Putamen (tissue), 1 donor: Measurements from ENCODE around the gene NT5DC4.
A peak's percentile ranks its signal among the peaks of the same experiment; 100 is the strongest.

Source experiments
- DNase-seq: peaks from one replicate; pipeline ENCODE4 v3.0.0-alpha.2; 2016; ENCODE audit warnings: low spot score

Gene NT5DC4

GRCh38 chr2:112754564-112754963, 33.7 kb downstream of the NT5DC4 start:
- no peak for DNase-seq

- no peak for DNase-seq
Measured at GRCh38 chr2:112755444-112755843, 34.6 kb downstream of the NT5DC4 start.

- DNase-seq = no peak
Measured at GRCh38 chr2:112756207-112756606, 35.4 kb downstream of the NT5DC4 start.

- DNase-seq = no peak
Measured at GRCh38 chr2:112757265-112757664, 36.4 kb downstream of the NT5DC4 start.

GRCh38 chr2:112758711-112759110, 37.9 kb downstream of the NT5DC4 start:
- DNase-seq = no peak

- no peak for DNase-seq
Measured at GRCh38 chr2:112760149-112760548, 39.3 kb downstream of the NT5DC4 start.

- no peak for DNase-seq
Measured at GRCh38 chr2:112762276-112762675, 41.5 kb downstream of the NT5DC4 start.

- DNase-seq = peak; percentile 96
Measured at GRCh38 chr2:112764071-112765044, 43.5 kb downstream of the NT5DC4 start, which contains the start of gene CKAP2L. Gene CKAP2L (minus strand): TSS chr2:112764609. CDS start chr2:112764598, 11 bp downstream.

- DNase-seq = no peak
Measured at GRCh38 chr2:112765251-112765650, 44.4 kb downstream of the NT5DC4 start.

GRCh38 chr2:112767693-112768330, 47.0 kb downstream of the NT5DC4 start:
- no peak for DNase-seq

GRCh38 chr2:112768432-112768831, 47.6 kb downstream of the NT5DC4 start:
- DNase-seq = no peak

- no peak for DNase-seq
Measured at GRCh38 chr2:112772322-112772721, 51.5 kb downstream of the NT5DC4 start.

GRCh38 chr2:112772911-112773475, 52.2 kb downstream of the NT5DC4 start:
- no peak for DNase-seq

- DNase-seq = no peak
Measured at GRCh38 chr2:112773556-112773955, 52.7 kb downstream of the NT5DC4 start.

- DNase-seq = no peak
Measured at GRCh38 chr2:112774536-112775285, 53.9 kb downstream of the NT5DC4 start.

GRCh38 chr2:112776113-112776512, 55.3 kb downstream of the NT5DC4 start:
- no peak for DNase-seq

GRCh38 chr2:112777036-112777435, 56.2 kb downstream of the NT5DC4 start:
- no peak for DNase-seq

- DNase-seq = no peak
Measured at GRCh38 chr2:112779598-112779997, 58.8 kb downstream of the NT5DC4 start.

- no peak for DNase-seq
Measured at GRCh38 chr2:112782234-112782799, 61.5 kb downstream of the NT5DC4 start.

GRCh38 chr2:112783187-112783714, 62.4 kb downstream of the NT5DC4 start:
- no peak for DNase-seq
